Measurements from ENCODE around the gene COL5A2. TPM values are rescaled to one million over a fixed set of nuclear protein-coding genes. Genes with fewer than 3 reads are reported as not detected.
A peak's percentile ranks its signal among the peaks of the same experiment; 100 is the strongest.

The COL5A2 gene
- total and polyA plus RNA-seq, 11 donors, result 4.4 to 61.1 (median 12.4) TPM

DNA sequence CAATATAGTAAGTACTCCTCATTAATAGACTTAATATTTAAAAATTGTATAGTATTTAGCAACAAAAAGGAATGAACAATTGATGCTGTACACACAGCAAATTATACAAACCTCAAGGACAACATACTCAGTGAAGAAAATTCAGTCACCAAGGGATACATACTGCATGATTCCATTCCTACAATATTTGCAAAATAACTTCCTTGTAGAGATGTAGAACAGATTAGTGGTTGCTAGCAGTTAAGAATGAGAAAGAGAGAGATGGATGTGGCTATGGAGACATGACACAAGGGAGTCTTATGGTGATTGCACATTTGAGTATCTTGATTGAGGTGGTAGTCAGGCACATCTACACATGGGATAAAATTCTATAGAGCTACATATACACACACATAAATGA, 179.3 kb downstream of the COL5A2 start:
- DNase-seq, result no peak
- Histone ChIP-seq H3K36me3 (peaks cover 0 to 100% (median 37%) of the 10 kb centered on the region in 9 donors), H3K4me3 (no peak overlapping the region), H3K4me1 (peaks cover 0 to 12% (median 0%) of the 10 kb centered on the region in 12 donors), H3K9me3 (no peaks in the 10 kb centered on the region), H3K27me3 (no peaks in the 10 kb centered on the region), H3K27ac (no peak overlapping the region)
- ATAC-seq, result no peak
- no peak for TF ChIP-seq POLR2A (IDR thresholded peaks at IDR 0.05)
- TF ChIP-seq, protein P1, sequence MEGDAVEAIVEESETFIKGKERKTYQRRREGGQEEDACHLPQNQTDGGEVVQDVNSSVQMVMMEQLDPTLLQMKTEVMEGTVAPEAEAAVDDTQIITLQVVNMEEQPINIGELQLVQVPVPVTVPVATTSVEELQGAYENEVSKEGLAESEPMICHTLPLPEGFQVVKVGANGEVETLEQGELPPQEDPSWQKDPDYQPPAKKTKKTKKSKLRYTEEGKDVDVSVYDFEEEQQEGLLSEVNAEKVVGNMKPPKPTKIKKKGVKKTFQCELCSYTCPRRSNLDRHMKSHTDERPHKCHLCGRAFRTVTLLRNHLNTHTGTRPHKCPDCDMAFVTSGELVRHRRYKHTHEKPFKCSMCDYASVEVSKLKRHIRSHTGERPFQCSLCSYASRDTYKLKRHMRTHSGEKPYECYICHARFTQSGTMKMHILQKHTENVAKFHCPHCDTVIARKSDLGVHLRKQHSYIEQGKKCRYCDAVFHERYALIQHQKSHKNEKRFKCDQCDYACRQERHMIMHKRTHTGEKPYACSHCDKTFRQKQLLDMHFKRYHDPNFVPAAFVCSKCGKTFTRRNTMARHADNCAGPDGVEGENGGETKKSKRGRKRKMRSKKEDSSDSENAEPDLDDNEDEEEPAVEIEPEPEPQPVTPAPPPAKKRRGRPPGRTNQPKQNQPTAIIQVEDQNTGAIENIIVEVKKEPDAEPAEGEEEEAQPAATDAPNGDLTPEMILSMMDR (IDR thresholded peaks at IDR 0.05), result no peak
- intact Hi-C loops (cut with DNase I), result no loop called here

DNA sequence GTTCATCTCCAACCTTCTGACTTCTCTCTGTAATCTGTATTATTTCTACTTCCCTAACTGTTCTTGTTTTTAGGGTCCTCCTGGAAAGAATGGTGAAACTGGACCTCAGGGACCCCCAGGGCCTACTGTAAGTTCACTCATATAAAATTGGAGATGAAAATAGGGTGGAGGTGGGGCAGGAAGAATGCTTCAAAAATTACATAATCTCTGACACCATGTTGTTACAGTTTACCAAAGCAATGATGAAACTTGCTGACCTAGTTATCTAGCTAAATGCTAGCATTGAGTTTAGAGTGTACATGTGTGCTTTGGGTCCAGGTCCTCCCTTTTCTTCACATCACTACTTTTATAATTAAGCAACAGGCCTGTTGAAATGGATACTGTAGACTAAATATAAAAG, 182.3 kb downstream of the COL5A2 start:
- Histone ChIP-seq H3K36me3 (peaks cover 0 to 100% (median 31%) of the 10 kb centered on the region in 9 donors), H3K27ac (peak overlapping the region in 1 of 12 donors; percentile 53), H3K4me3 (no peak overlapping the region), H3K9me3 (no peaks in the 10 kb centered on the region), H3K27me3 (no peaks in the 10 kb centered on the region), H3K4me1 (peaks cover 0 to 21% (median 0%) of the 10 kb centered on the region in 12 donors)
- DNase-seq (no peak), ATAC-seq (peak in 1 of 4 donors; percentile 49)
- intact Hi-C loops (cut with DNase I), result loop anchor here in 1 of 10 donors (10.0 kb wide), 1 partner anchor 48 kb away; no protein-coding TSS in a partner anchor
- TF ChIP-seq, protein P1 (IDR thresholded peaks at IDR 0.05), result no peak
- no peak for TF ChIP-seq POLR2A (IDR thresholded peaks at IDR 0.05)

DNA sequence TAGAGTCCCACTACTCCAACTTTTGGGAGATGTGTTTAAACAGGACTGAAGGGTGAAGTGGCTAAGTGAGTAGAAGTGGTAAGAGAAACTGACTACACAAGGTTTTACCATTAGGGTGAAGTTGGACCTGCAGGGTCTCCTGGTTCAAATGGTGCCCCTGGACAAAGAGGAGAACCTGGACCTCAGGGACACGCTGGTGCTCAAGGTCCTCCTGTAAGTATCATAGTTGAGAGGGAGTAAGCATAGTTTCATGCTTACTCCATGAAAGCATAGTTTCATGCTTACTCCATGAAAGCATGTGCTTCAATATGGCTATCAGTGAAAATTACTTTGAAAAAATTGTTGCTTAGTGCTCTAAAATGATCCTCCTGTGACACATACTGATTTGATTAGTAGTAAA, 186.3 kb downstream of the COL5A2 start:
- no peak for ATAC-seq
- 80 to 94% (median 87%) methylated on average over 1 of the region's 1 CpG for WGBS, 4 donors

DNA sequence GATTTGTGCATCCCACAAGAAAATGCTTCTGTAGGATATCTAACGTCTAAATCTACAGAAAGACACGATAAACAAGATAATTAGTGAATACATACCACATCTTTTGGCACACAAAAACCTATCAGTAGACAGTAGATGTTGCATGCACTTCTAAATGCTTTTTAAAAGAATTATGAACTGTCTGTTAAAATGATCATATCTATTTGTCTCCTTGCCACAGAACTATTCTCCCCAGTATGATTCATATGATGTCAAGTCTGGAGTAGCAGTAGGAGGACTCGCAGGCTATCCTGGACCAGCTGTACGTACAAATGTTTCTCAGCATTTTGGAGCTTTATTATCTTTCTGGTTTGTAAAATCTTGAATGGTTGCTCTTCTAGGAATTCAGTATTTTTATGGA, 192.7 kb downstream of the COL5A2 start:
- intact Hi-C loops (cut with DNase I), result loop anchor here in 2 of 10 donors (10.0 kb wide), 2 partner anchors 428 to 462 kb away; no protein-coding TSS in a partner anchor
- H3K9me3 ChIP-seq, result no peaks in the 10 kb centered on the region
- H3K4me1 ChIP-seq, result peaks cover 0 to 27% (median 0%) of the 10 kb centered on the region in 12 donors
- peak overlapping the region in 3 of 12 donors; percentile 2 to 80 (median 27) for H3K27ac ChIP-seq
- 64 to 71% (median 66%) methylated on average over 4 of the region's 4 CpGs for WGBS, 4 donors
- H3K36me3 ChIP-seq, result peaks cover 0 to 74% (median 33%) of the 10 kb centered on the region in 9 donors
- H3K27me3 ChIP-seq, result no peaks in the 10 kb centered on the region
- no peak overlapping the region for H3K4me3 ChIP-seq
- ATAC-seq (peak in 1 of 4 donors; percentile 65), DNase-seq (no peak)
- TF ChIP-seq, protein P1 (IDR thresholded peaks at IDR 0.05), result no peak
- TF ChIP-seq POLR2A (IDR thresholded peaks at IDR 0.05), result no peak

More for the DNA sequence above, 186.3 kb downstream of the COL5A2 start:
- no peaks in the 10 kb centered on the region for H3K27me3 ChIP-seq
- intact Hi-C loops (cut with DNase I), result loop anchor here in 1 of 10 donors (10.0 kb wide), 1 partner anchor 52 kb away; no protein-coding TSS in a partner anchor
- no peaks in the 10 kb centered on the region for H3K9me3 ChIP-seq
- peaks cover 0 to 21% (median 0%) of the 10 kb centered on the region in 12 donors for H3K4me1 ChIP-seq
- DNase-seq, result no peak
- H3K36me3 ChIP-seq, result peaks cover 0 to 100% (median 40%) of the 10 kb centered on the region in 9 donors
- peak overlapping the region in 1 of 12 donors; percentile 1 for H3K27ac ChIP-seq
- no peak overlapping the region for H3K4me3 ChIP-seq
- TF ChIP-seq, protein P1 (IDR thresholded peaks at IDR 0.05), result no peak
- TF ChIP-seq POLR2A (IDR thresholded peaks at IDR 0.05), result no peak

Measured in heart left ventricle (tissue), 16 donors.